Ascending aorta (tissue), 2 donors: ENCODE measurements around the gene RECQL5. TPM values are rescaled to one million over a fixed set of nuclear protein-coding genes. Genes with fewer than 3 reads are reported as not detected.
A peak's percentile ranks its signal among the peaks of the same experiment; 100 is the strongest.
"Not testable (repeated sequence)": the region's sequence is repeated elsewhere in the genome, so short reads cannot be mapped to it uniquely, and the experiment has no call there.

Source experiments
- DNase-seq, 2 donors: peaks; one replicate each; pipeline ENCODE4 v3.0.0-alpha.2; 2019; ENCODE audit warnings: low spot score in 2 of 2
- H3K27ac ChIP-seq, 2 donors: fragments of 200-600 bp; sonication (generic); one replicate each; pipeline ENCODE4 v1.5.1; 2016 to 2017; ENCODE audit warnings: mild to moderate bottlenecking in 1 of 2
- H3K27me3 ChIP-seq: fragments of 200-600 bp; sonication (generic); one replicate; pipeline ENCODE4 v1.5.1; 2017
- H3K36me3 ChIP-seq, 2 donors: fragments of 200-600 bp; sonication (generic); one replicate each; pipeline ENCODE4 v1.5.1; 2016
- H3K4me1 ChIP-seq, 2 donors: fragments of 200-600 bp; sonication (generic); one replicate each; pipeline ENCODE4 v1.5.1; 2016 to 2017; ENCODE audit warnings: mild to moderate bottlenecking in 1 of 2
- H3K4me3 ChIP-seq, 2 donors: fragments of 200-600 bp; sonication (generic); one replicate each; pipeline ENCODE4 v1.5.1; 2016 to 2017; ENCODE audit warnings: mild to moderate bottlenecking in 1 of 2
- H3K9me3 ChIP-seq, 2 donors: fragments of 200-600 bp; sonication (generic); one replicate each; pipeline ENCODE4 v1.5.1; 2016
- CTCF ChIP-seq, 3 experiments: fragments of 200-600 bp in 2 of 3; fragments of 450-650 bp in 1 of 3; sonication (generic) in 2 of 3; IDR thresholded peaks; one replicate each; pipeline ENCODE4 v1.5.1; 2016 to 2019; ENCODE audit warnings: antibody characterized with exemption in 3 of 3, mild to moderate bottlenecking in 1 of 3, moderate library complexity in 1 of 3
- intact Hi-C: fragments of 100-400 bp; cut with DNase I; formaldehyde crosslinking; loops from one replicate; pipeline ENCODE4 v1.15.1; 2023
- total RNA-seq: library from RNA; depleted of rRNA; stranded (reverse); fragments of >200 nt; gene quantifications from one replicate; pipeline ENCODE4 v1.1.0, GENCODE V29; 2016

Gene RECQL5
- total RNA-seq, 1 donor from 2014 or later = 7.6 TPM

DNA sequence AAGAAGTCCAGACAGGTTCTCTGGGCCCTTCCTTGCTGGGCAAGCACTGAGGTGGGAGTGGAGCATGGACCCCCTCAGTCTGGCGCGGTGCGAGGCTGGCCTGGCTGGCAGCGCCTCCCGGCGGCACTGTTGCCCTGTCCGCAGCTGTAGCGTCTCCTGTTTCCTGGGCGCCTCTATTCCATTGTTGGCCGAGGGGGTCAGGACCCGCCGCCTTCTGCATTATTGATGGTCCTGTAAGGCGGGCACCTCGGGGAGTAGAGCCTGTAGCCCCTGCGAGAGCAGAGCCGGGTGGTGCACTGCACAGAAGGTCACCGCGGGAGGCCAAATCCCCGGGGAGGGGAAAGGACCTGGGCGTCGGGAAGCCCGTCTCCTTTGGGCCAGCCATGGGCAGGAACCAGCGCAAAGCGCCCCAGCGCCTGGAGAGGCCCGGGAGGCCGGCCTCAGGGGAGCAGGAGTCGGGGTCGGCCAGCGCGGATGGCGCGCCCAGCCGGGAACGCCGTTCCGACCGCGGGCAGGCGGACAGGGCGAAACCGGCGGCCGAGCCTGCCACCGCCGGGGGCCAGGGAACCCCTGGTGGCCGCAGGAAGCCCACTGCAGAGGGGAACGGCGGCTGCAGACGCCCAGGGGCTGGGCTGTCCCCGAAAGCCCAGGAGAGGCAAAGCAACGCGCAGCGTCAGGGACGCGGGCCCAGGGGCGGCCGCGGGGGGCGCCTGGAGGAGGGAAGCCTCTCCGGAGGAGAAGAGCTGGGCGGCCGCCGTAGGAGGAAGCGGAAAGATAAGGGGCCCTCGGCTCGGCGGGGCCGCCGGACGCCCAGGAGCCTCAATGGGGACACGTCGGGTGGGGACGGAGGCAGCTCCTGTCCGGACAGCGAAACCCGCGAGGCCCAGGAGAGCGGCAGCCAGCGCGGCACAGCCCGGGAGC, 79.0 kb downstream of the RECQL5 start, which contains the start of gene MYO15B:
Gene MYO15B (plus strand): TSS at position 126 of the 921 bp plus-strand sequence. CDS start 258 bp downstream, at position 384.
- peak in 1 of 2 donors; percentile 79 for DNase-seq
- Histone ChIP-seq H3K4me3 (peak within 1 kb of the TSS; percentile 71 to 79), H3K27ac (peak within 1 kb of the TSS; percentile 86 to 87), H3K4me1 (no peaks in the 10 kb centered on the region), H3K36me3 (no peaks in the 10 kb centered on the region), H3K27me3 (no peaks in the 10 kb centered on the region), H3K9me3 (no peaks in the 10 kb centered on the region)
- intact Hi-C loops = no loop called here
- TF ChIP-seq CTCF (IDR thresholded peaks at IDR 0.05) = peak; percentile 21 to 50 (median 34)

GRCh38 chr17:75584849-75585175, 82.1 kb downstream of the RECQL5 start:
- intact Hi-C loops = no loop called here
- DNase-seq = no peak
- Histone ChIP-seq H3K36me3 (no peaks in the 10 kb centered on the region), H3K27me3 (no peaks in the 10 kb centered on the region), H3K4me1 (no peaks in the 10 kb centered on the region), H3K27ac (no peak overlapping the region), H3K4me3 (no peak overlapping the region), H3K9me3 (no peaks in the 10 kb centered on the region)
- no peak for TF ChIP-seq CTCF (IDR thresholded peaks at IDR 0.05)

DNA sequence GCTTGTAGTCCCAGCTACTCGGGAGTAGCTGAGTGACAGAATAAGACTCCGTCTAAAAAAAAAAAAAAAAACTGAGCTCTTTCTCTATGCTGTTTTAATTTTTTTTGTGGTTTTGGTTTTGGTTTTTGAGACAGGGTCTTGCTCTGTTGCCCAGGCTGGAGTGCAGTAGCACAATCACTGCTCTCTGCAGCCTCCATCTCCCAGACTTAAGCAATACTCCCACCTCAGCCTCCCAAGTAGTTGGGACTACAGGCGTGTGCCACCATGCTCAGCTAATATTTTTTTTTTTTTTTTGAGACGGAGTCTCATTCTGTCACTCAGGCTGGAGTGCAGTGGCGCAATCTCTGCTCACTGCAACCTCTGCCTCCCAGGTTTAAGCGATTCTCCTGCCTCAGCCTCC, 83.8 kb downstream of the RECQL5 start:
- H3K9me3 ChIP-seq, H3K36me3 ChIP-seq, H3K27ac ChIP-seq, DNase-seq, intact Hi-C loops, H3K4me1 ChIP-seq, H3K4me3 ChIP-seq, H3K27me3 ChIP-seq: not testable (repeated sequence)

DNA sequence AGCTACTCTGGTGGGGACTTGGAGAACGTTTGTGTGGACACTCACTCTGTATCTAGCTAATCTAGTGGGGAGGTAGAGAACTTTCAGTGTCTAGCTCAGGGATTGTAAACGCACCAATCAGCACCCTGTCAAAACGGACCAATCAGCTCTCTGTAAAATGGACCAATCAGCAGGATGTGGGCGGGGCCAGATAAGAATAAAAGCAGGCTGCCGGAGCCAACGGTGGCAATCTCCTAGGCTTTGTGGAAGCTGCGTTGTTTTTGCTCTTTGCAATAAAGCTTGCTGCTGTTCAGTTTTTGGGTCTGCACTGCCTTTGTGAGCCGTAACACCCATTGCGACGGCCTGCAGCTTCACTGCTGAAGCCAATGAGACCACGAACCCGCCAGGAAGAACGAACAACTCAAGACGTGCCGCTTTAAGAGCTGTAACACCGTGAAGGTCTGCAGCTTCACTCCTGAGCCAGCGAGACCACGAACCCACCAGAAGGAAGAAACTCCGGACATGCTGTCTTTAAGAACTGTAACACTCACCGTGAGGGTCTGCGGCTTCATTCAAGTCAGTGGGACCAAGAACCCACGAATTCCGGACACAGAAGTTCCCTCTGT, 85.7 kb downstream of the RECQL5 start:
- H3K4me3 ChIP-seq, H3K4me1 ChIP-seq, intact Hi-C loops, DNase-seq, H3K9me3 ChIP-seq, H3K27ac ChIP-seq, H3K36me3 ChIP-seq, H3K27me3 ChIP-seq: not testable (repeated sequence)

Other genes with a start within 250 kb of the RECQL5 start
- gene TMEM94, start 210.5 kb downstream of the RECQL5 start, total RNA-seq = 125 TPM
- 112 TPM for gene CASKIN2, start 151.6 kb downstream of the RECQL5 start, total RNA-seq
- 92.7 TPM for gene TSEN54, start 150.6 kb downstream of the RECQL5 start, total RNA-seq
- gene LLGL2, start 141.5 kb downstream of the RECQL5 start, total RNA-seq = 41.8 TPM
- 285 TPM for gene MYO15B, start 79.4 kb downstream of the RECQL5 start, total RNA-seq
- not detected for gene SMIM5, start 33.7 kb downstream of the RECQL5 start, total RNA-seq
- gene SAP30BP, start 184 bp upstream of the RECQL5 start, total RNA-seq = 70.9 TPM
- gene ITGB4, start 54.3 kb upstream of the RECQL5 start, total RNA-seq = 152 TPM
- gene GALK1, start 98.0 kb upstream of the RECQL5 start, total RNA-seq = 101 TPM
- 73.9 TPM for gene UNK, start 117.7 kb upstream of the RECQL5 start, total RNA-seq
- gene UNC13D, start 177.2 kb upstream of the RECQL5 start, total RNA-seq = 33.1 TPM
- gene WBP2, start 188.2 kb upstream of the RECQL5 start, total RNA-seq = 50.7 TPM
- 132 TPM for gene TRIM47, start 211.4 kb upstream of the RECQL5 start, total RNA-seq
- gene TRIM65, start 229.8 kb upstream of the RECQL5 start, total RNA-seq = 43.3 TPM
- gene MRPL38, start 237.7 kb upstream of the RECQL5 start, total RNA-seq = 31.9 TPM